HepG2 (cell line): Measurements from ENCODE around the gene RNGTT. TPM values are rescaled to one million over a fixed set of nuclear protein-coding genes. Genes with fewer than 3 reads are reported as not detected.

Experiments
- ATAC-seq: fragments of 200-7000 bp; cut with Tn5 transposase; 3 replicates; pipeline ENCODE4 v1.9.1; 2020; ENCODE audit warnings: mild to moderate bottlenecking, moderate library complexity
- BruUV-seq: library from RNA; stranded (reverse); fragments of 400-500 nt; replicated peaks from 2 replicates; lab custom pipeline; 2021; lab: Mats Ljungman, UMichigan
- CTCF ChIA-PET: fragments of 300-600 bp; formaldehyde crosslinking; extraction: SDS; loops from one replicate; lab custom pipeline; 2021; ENCODE audit warnings: low total read pairs, inconsistent platforms, low intra/inter-chr PET ratio; lab: Yijun Ruan, JAX
- POLR2A ChIA-PET: fragments of 350-600 bp; sonication (Branson Sonifier 250); formaldehyde crosslinking; loops from one replicate; lab custom pipeline; 2020; ENCODE audit warnings: antibody characterized with exemption, inconsistent platforms; lab: Yijun Ruan, JAX
- DNase-seq: peaks from one replicate; pipeline ENCODE4 v3.0.0-alpha.2; 2015; ENCODE audit warnings: low spot score
- FAIRE-seq: peaks from 3 replicates; lab custom pipeline; 2011; peaks lifted over from hg19 to GRCh38; lab: Jason Lieb, UNC
- H2AFZ ChIP-seq: one replicate; pipeline ENCODE4 v1.6.1; 2011; ENCODE audit warnings: low read length, inconsistent platforms
- H3K27ac ChIP-seq: fragments of 300-600 bp; 3 replicates; pipeline ENCODE4 v1.8.0; 2011; ENCODE audit warnings: mixed run types, mild to moderate bottlenecking, mixed read lengths, low read length, inconsistent platforms; ENCODE audit not compliant: insufficient read depth; ENCODE audit errors: extremely low read length
- H3K27me3 ChIP-seq, 2 experiments: fragments of 200-600 bp in 1 of 2; 2 replicates in 1 of 2; 3 replicates in 1 of 2; pipeline versions ENCODE4 v1.6.0 to v1.8.0; 2011; ENCODE audit warnings: low read length in 2 of 2, mild to moderate bottlenecking in 2 of 2, moderate library complexity in 2 of 2, inconsistent platforms in 1 of 2; ENCODE audit not compliant: insufficient read depth in 2 of 2, control insufficient read depth in 1 of 2
- H3K36me3 ChIP-seq, 2 experiments: fragments of 200-600 bp in 1 of 2; replicated peaks in 1 of 2; 2 replicates in 1 of 2; 3 replicates in 1 of 2; pipeline versions ENCODE4 v1.5.1 to v1.8.0; 2011; ENCODE audit warnings: low read length in 2 of 2, inconsistent platforms in 1 of 2; ENCODE audit not compliant: insufficient read depth in 2 of 2, control insufficient read depth in 1 of 2
- H3K4me1 ChIP-seq: 2 replicates; pipeline ENCODE4 v1.5.1; 2012; ENCODE audit warnings: low read length, inconsistent platforms; ENCODE audit not compliant: insufficient read depth
- H3K4me2 ChIP-seq: 2 replicates; pipeline ENCODE4 v1.6.0; 2011; ENCODE audit warnings: low read depth, low read length, inconsistent platforms
- H3K4me3 ChIP-seq, 3 experiments: fragments of 200-600 bp in 1 of 3; sonication (generic), shearing (Covaris generic) in 1 of 3; replicated peaks in 1 of 3; 2 replicates each; pipeline ENCODE4 v1.5.1; 2011 to 2016; ENCODE audit warnings: low read length in 3 of 3, inconsistent platforms in 2 of 3, low read depth in 2 of 3, mild to moderate bottlenecking in 2 of 3, control low read depth in 1 of 3, mixed read lengths in 1 of 3; ENCODE audit not compliant: insufficient read depth in 1 of 3
- H3K79me2 ChIP-seq: one replicate; pipeline ENCODE4 v1.6.1; 2011; ENCODE audit warnings: low read length, inconsistent platforms; ENCODE audit not compliant: insufficient read depth
- H3K9ac ChIP-seq: 2 replicates; pipeline ENCODE4 v1.6.0; 2011; ENCODE audit warnings: mild to moderate bottlenecking, low read depth, low read length, inconsistent platforms; ENCODE audit not compliant: insufficient read depth
- H3K9me3 ChIP-seq: 2 replicates; pipeline ENCODE4 v1.5.1; 2012; ENCODE audit warnings: mild to moderate bottlenecking, low read length
- H4K20me1 ChIP-seq: 2 replicates; pipeline ENCODE4 v1.6.0; 2011; ENCODE audit warnings: inconsistent platforms, mild to moderate bottlenecking, low read length, moderate library complexity; ENCODE audit not compliant: insufficient read depth
- IKZF5 ChIP-seq: IDR thresholded peaks from 2 replicates; pipeline ENCODE4 v1.6.1; 2018; ENCODE audit warnings: missing genetic modification reagents, mild to moderate bottlenecking, missing compliant biosample characterization
- KDM3A ChIP-seq: IDR thresholded peaks from 2 replicates; pipeline ENCODE4 v1.6.1; 2018; ENCODE audit warnings: low read depth, missing compliant biosample characterization
- MAFF ChIP-seq: IDR thresholded peaks from 2 replicates; pipeline ENCODE4 v1.6.1; 2011; ENCODE audit warnings: low read depth, low read length, improper control_type of control experiment
- MXD4 ChIP-seq: IDR thresholded peaks from 2 replicates; pipeline ENCODE4 v1.6.1; 2016; ENCODE audit warnings: mild to moderate bottlenecking, missing biosample characterization, missing genetic modification reagents
- NR1H2 ChIP-seq: sonication (generic); formaldehyde crosslinking; IDR thresholded peaks from 2 replicates; pipeline ENCODE4 v1.8.1; 2022; ENCODE audit warnings: low read depth, missing genetic modification reagents, borderline replicate concordance
- PLRG1 ChIP-seq: fragments of 450-650 bp; conservative IDR thresholded peaks from 2 replicates; pipeline ENCODE4 v1.6.1; 2016
- RBM39 ChIP-seq: fragments of 200-400 bp; formaldehyde crosslinking; IDR thresholded peaks from one replicate; pipeline ENCODE4 v1.6.1; 2018; ENCODE audit warnings: antibody characterized with exemption, mild to moderate bottlenecking, low read depth, low read length; ENCODE audit not compliant: poor library complexity, severe bottlenecking
- SRY ChIP-seq: sonication (generic); formaldehyde crosslinking; IDR thresholded peaks from 2 replicates; pipeline ENCODE4 v1.8.0; 2022; ENCODE audit warnings: mild to moderate bottlenecking, missing genetic modification reagents
- TGIF2 ChIP-seq: IDR thresholded peaks from 2 replicates; pipeline ENCODE4 v1.6.1; 2016; ENCODE audit warnings: control low read depth, missing compliant biosample characterization
- TSC22D2 ChIP-seq: sonication (generic); formaldehyde crosslinking; IDR thresholded peaks from 2 replicates; pipeline ENCODE4 v1.5.1; 2020; ENCODE audit warnings: missing genetic modification reagents, mild to moderate bottlenecking, borderline replicate concordance
- WIZ ChIP-seq: sonication (generic); formaldehyde crosslinking; IDR thresholded peaks from 2 replicates; pipeline ENCODE4 v1.5.1; 2020; ENCODE audit warnings: mild to moderate bottlenecking, missing genetic modification reagents
- ZNF275 ChIP-seq: sonication (generic); formaldehyde crosslinking; IDR thresholded peaks from 2 replicates; pipeline ENCODE4 v1.8.0; 2022; ENCODE audit warnings: missing genetic modification reagents, mild to moderate bottlenecking, inconsistent platforms, borderline replicate concordance
- WGBS: methylation state at CpG from one replicate; pipeline ENCODE4 v1.1.6; 2017; ENCODE audit warnings: low lambda C conversion rate; 5-methylcytosine and 5-hydroxymethylcytosine counted together
- in situ Hi-C: cut with HindIII; loops from 2 replicates; pipeline ENCODE4 v1.10.0; 2017; ENCODE audit warnings: low pct_unique_long_range_greater_than_20kb; ENCODE audit not compliant: extremely low pct_ligation_motif_present
- intact Hi-C: fragments of 100-400 bp; cut with micrococcal nuclease; formaldehyde crosslinking; loops from one replicate; pipeline ENCODE4 v1.10.0; 2022; ENCODE audit not compliant: unreplicated experiment
- polyA plus RNA-seq, 8 experiments: library from polyadenylated mRNA; depleted of rRNA in 3 of 8; stranded (reverse) in 7 of 8; unstranded in 1 of 8; fragments of >200 nt; fragmentation: Illumina TruSeq in 4 of 8; extraction: Trizol in 4 of 8; gene quantifications; 2 replicates each; pipeline versions ENCODE4 v1.2.1 to v1.2.3, GENCODE V29; 2011 to 2016; ENCODE audit warnings: low read depth in 4 of 8, missing spikeins in 1 of 8, mixed read lengths in 1 of 8; ENCODE audit not compliant: insufficient read depth in 1 of 8
- total RNA-seq, 5 experiments: library from RNA; depleted of rRNA; stranded (reverse); fragments of >200 nt; fragmentation: Illumina TruSeq; extraction: Trizol; gene quantifications; 2 replicates each; pipeline ENCODE4 v1.2.3, GENCODE V29; 2016; ENCODE audit warnings: low read depth in 1 of 5
- TF ChIP-seq, protein P1 (sequence below): sonication (generic); formaldehyde crosslinking; IDR thresholded peaks from 2 replicates; pipeline ENCODE4 v1.8.0; 2022; ENCODE audit warnings: mild to moderate bottlenecking, missing genetic modification reagents, borderline replicate concordance
- TF ChIP-seq, protein P2 (sequence below): IDR thresholded peaks from 2 replicates; pipeline ENCODE4 v1.6.1; 2016; ENCODE audit warnings: low read depth

RNGTT gene
- total and polyA plus RNA-seq, 2 of the 13 experiments (the other 11 are each of a cell fraction or from before 2014, with no cell fraction given), result 6.0 to 22.6 TPM

- no peak overlapping the region for H3K27ac ChIP-seq
- TF ChIP-seq TGIF2 (CRISPR knock-in tag) (no peak), IKZF5 (no peak)
- FAIRE-seq (no peak), DNase-seq (no peak), ATAC-seq (no peak)
- H2AFZ ChIP-seq, result no peak overlapping the region
- H3K79me2 ChIP-seq, result no peaks in the 10 kb centered on the region
- ChIA-PET POLR2A (no interaction called here), CTCF (no interaction called here)
- H3K4me2 ChIP-seq, result no peak overlapping the region
- H3K9me3 ChIP-seq, result no peaks in the 10 kb centered on the region
- H4K20me1 ChIP-seq, result no peaks in the 10 kb centered on the region
- H3K9ac ChIP-seq, result no peak overlapping the region
- no peaks in the 10 kb centered on the region for H3K4me1 ChIP-seq
- intact Hi-C loops (no loop called here), in situ Hi-C loops (no loop called here)
- 96% methylated on average over 5 of the region's 5 CpGs for WGBS
- no peak overlapping the region for H3K4me3 ChIP-seq
- no peaks in the 10 kb centered on the region for H3K27me3 ChIP-seq
- BruUV-seq, result no TSS peak
- H3K36me3 ChIP-seq, result no peaks in the 10 kb centered on the region
Measured at GRCh38 chr6:88698661-88699060, 264.8 kb downstream of the RNGTT start.

DNA sequence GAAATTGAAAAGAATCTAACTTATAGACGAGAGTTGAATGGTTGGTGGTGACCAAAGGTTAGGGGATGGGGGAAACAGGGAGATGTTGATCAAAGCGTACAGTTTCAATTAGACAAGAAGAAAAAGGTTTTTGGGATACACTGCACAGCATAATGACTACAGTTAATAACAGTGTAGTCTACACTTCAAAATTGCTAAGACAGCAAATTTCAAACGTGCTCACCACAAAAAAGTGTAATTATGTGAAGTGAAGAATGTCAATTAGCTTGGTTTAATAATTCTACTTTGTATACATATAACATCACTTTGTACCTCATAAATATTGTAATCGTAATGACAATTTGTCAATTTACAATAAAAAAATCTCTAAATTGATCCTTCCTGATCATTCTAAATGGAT lies 267.5 kb downstream of the RNGTT start:
- in situ Hi-C loops, result no loop called here
- FAIRE-seq, result no peak
- TF ChIP-seq WIZ (no peak), ZNF275 (CRISPR knock-in tag) (no peak), KDM3A (CRISPR knock-in tag) (no peak), MXD4 (CRISPR knock-in tag) (no peak), TSC22D2 (CRISPR knock-in tag) (no peak), SRY (CRISPR knock-in tag) (no peak), RBM39 (no peak), MAFF (peak; percentile 91), PLRG1 (no peak), NR1H2 (CRISPR knock-in tag) (no peak)
- TF ChIP-seq, protein P1, sequence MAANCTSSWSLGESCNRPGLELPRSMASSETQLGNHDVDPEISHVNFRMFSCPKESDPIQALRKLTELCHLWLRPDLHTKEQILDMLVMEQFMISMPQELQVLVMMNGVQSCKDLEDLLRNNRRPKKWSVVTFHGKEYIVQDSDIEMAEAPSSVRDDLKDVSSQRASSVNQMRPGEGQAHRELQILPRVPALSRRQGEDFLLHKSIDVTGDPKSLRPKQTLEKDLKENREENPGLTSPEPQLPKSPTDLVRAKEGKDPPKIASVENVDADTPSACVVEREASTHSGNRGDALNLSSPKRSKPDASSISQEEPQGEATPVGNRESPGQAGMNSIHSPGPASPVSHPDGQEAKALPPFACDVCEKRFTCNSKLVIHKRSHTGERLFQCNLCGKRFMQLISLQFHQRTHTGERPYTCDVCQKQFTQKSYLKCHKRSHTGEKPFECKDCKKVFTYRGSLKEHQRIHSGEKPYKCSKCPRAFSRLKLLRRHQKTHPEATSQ (CRISPR knock-in tag), result no peak
- TF ChIP-seq, protein P2, sequence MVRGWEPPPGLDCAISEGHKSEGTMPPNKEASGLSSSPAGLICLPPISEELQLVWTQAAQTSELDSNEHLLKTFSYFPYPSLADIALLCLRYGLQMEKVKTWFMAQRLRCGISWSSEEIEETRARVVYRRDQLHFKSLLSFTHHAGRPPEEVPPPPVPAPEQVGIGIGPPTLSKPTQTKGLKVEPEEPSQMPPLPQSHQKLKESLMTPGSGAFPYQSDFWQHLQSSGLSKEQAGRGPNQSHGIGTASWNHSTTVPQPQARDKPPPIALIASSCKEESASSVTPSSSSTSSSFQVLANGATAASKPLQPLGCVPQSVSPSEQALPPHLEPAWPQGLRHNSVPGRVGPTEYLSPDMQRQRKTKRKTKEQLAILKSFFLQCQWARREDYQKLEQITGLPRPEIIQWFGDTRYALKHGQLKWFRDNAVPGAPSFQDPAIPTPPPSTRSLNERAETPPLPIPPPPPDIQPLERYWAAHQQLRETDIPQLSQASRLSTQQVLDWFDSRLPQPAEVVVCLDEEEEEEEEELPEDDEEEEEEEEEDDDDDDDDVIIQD (CRISPR knock-in tag), result no peak

More for the DNA sequence above, 267.5 kb downstream of the RNGTT start:
- no peak overlapping the region for H3K4me3 ChIP-seq
- DNase-seq, result no peak
- H4K20me1 ChIP-seq, result no peaks in the 10 kb centered on the region
- intact Hi-C loops, result no loop called here
- no peaks in the 10 kb centered on the region for H3K36me3 ChIP-seq
- H3K4me1 ChIP-seq, result no peaks in the 10 kb centered on the region
- H2AFZ ChIP-seq, result no peak overlapping the region
- no peaks in the 10 kb centered on the region for H3K9me3 ChIP-seq
- 97% methylated on average over 4 of the region's 4 CpGs for WGBS
- H3K27me3 ChIP-seq, result no peaks in the 10 kb centered on the region
- no peak overlapping the region for H3K4me2 ChIP-seq
- CTCF ChIA-PET, result no interaction called here
- ATAC-seq, result no peak
- no peak overlapping the region for H3K9ac ChIP-seq
- H3K27ac ChIP-seq, result no peak overlapping the region
- no peaks in the 10 kb centered on the region for H3K79me2 ChIP-seq
- no TSS peak for BruUV-seq
- POLR2A ChIA-PET, result no interaction called here
